ENCODE data around the gene CALHM3. TPM values are rescaled to one million over a fixed set of nuclear protein-coding genes. Genes with fewer than 3 reads are reported as not detected.
A peak's percentile ranks its signal among the peaks of the same experiment; 100 is the strongest.

The CALHM3 gene
- polyA plus RNA-seq, 3 donors: 0.04 to 0.62 TPM; not detected in 1

- Histone ChIP-seq H3K9ac (ENCODE audit: insufficient read depth, low read length, poor library complexity, severe bottlenecking) (no peak overlapping the region), H2AFZ (ENCODE audit: insufficient read depth, low read depth, low read length, poor library complexity, severe bottlenecking) (no peak overlapping the region), H3K27me3 (ENCODE audit: control insufficient read depth in 2 of 2, insufficient read depth in 2 of 2, low read length in 2 of 2) (no peaks in the 10 kb centered on the region), H3K9me3 (replicated peaks in 1 of 2; ENCODE audit: control insufficient read depth in 1 of 2, insufficient read depth in 1 of 2, low read length in 2 of 2) (no peaks in the 10 kb centered on the region), H3K36me3 (replicated peaks in 1 of 2; ENCODE audit: control insufficient read depth in 1 of 2, insufficient read depth in 2 of 2, low read length in 2 of 2) (no peaks in the 10 kb centered on the region), H4K20me1 (ENCODE audit: insufficient read depth, low read length) (no peaks in the 10 kb centered on the region), H3K4me2 (replicated peaks; ENCODE audit: extremely low read depth, low read length, poor library complexity, severe bottlenecking) (no peak overlapping the region), H3K4me1 (ENCODE audit: control insufficient read depth in 1 of 2, insufficient read depth in 2 of 2, low read length in 2 of 2) (peaks cover 58 to 63% of the 10 kb centered on the region in 2 donors), H3K79me2 (ENCODE audit: insufficient read depth, low read length) (no peaks in the 10 kb centered on the region), H3K4me3 (replicated peaks in 1 of 3; ENCODE audit: low read depth in 2 of 3, low read length in 3 of 3) (no peak overlapping the region), H3K27ac (ENCODE audit: low read depth in 1 of 2, low read length in 2 of 2) (peak overlapping the region; percentile 90)
- WGBS (ENCODE audit: insufficient coverage): 96% methylated on average over 30 of the region's 32 CpGs
- Mint-ChIP-seq H3K36me3 (peaks cover 0 to 5% of the 10 kb centered on the region in 2 donors), H3K9me3 (peaks cover 0 to 9% (median 3%) of the 10 kb centered on the region in 7 donors), H3K27ac (peak overlapping the region in 2 of 7 donors; percentile 32 to 53), H3K4me1 (peaks cover 50% of the 10 kb centered on the region), H3K4me3 (no peak overlapping the region), H3K27me3 (ENCODE audit: low read depth in 3 of 3) (peaks cover 0 to 8% (median 0%) of the 10 kb centered on the region in 3 donors)
- intact Hi-C loops (cut with micrococcal nuclease): no loop called here
- TF ChIP-seq CTCF (IDR thresholded peaks at IDR 0.05): no peak
- DNase-seq: no peak
These were observed 5.8 kb downstream of the CALHM3 start for GRCh38 chr10:103473261-103473671.

- WGBS (ENCODE audit: insufficient coverage): 40% methylated on average over 2 of the region's 2 CpGs
- H3K27me3 ChIP-seq (ENCODE audit: control insufficient read depth in 2 of 2, insufficient read depth in 2 of 2, low read length in 2 of 2): no peaks in the 10 kb centered on the region
- H4K20me1 ChIP-seq (ENCODE audit: insufficient read depth, low read length): no peaks in the 10 kb centered on the region
- H3K36me3 Mint-ChIP-seq: peaks cover 0 to 5% of the 10 kb centered on the region in 2 donors
- peak overlapping the region; percentile 61 for H3K4me2 ChIP-seq (replicated peaks; ENCODE audit: extremely low read depth, low read length, poor library complexity, severe bottlenecking)
- intact Hi-C loops (cut with micrococcal nuclease): no loop called here
- H3K4me3 Mint-ChIP-seq: peak overlapping the region; percentile 62 to 82
- H3K4me1 ChIP-seq (ENCODE audit: control insufficient read depth in 1 of 2, insufficient read depth in 2 of 2, low read length in 2 of 2): peaks cover 70 to 75% of the 10 kb centered on the region in 2 donors
- H3K79me2 ChIP-seq (ENCODE audit: insufficient read depth, low read length): no peaks in the 10 kb centered on the region
- peak overlapping the region; percentile 79 for H2AFZ ChIP-seq (ENCODE audit: insufficient read depth, low read depth, low read length, poor library complexity, severe bottlenecking)
- H3K36me3 ChIP-seq (replicated peaks in 1 of 2; ENCODE audit: control insufficient read depth in 1 of 2, insufficient read depth in 2 of 2, low read length in 2 of 2): no peaks in the 10 kb centered on the region
- H3K9ac ChIP-seq (ENCODE audit: insufficient read depth, low read length, poor library complexity, severe bottlenecking): peak overlapping the region; percentile 64
- peak overlapping the region; percentile 90 for H3K27ac ChIP-seq (ENCODE audit: low read depth in 1 of 2, low read length in 2 of 2)
- DNase-seq: no peak
- H3K4me3 ChIP-seq (replicated peaks in 1 of 3; ENCODE audit: low read depth in 2 of 3, low read length in 3 of 3): peak overlapping the region in 2 of 3 experiments; percentile 0 to 36
- peaks cover 0 to 10% (median 3%) of the 10 kb centered on the region in 7 donors for H3K9me3 Mint-ChIP-seq
- peaks cover 0 to 8% (median 2%) of the 10 kb centered on the region in 3 donors for H3K27me3 Mint-ChIP-seq (ENCODE audit: low read depth in 3 of 3)
- H3K9me3 ChIP-seq (replicated peaks in 1 of 2; ENCODE audit: control insufficient read depth in 1 of 2, insufficient read depth in 1 of 2, low read length in 2 of 2): no peaks in the 10 kb centered on the region
- peaks cover 62% of the 10 kb centered on the region for H3K4me1 Mint-ChIP-seq
- TF ChIP-seq CTCF (IDR thresholded peaks at IDR 0.05): no peak
- peak overlapping the region; percentile 84 to 93 (median 92) for H3K27ac Mint-ChIP-seq
These were observed 7.0 kb downstream of the CALHM3 start for GRCh38 chr10:103472005-103472404.

Data from CD14-positive monocyte (primary cell).